GM23248 (cell line): Measurements from ENCODE around the gene STAMBP. TPM values are rescaled to one million over a fixed set of nuclear protein-coding genes. Genes with fewer than 3 reads are reported as not detected.

Experiments
- DNase-seq: peaks from one replicate; pipeline ENCODE4 v3.0.0-alpha.2; 2015
- H2AFZ ChIP-seq: fragments of 200-600 bp; sonication (generic); 2 replicates; pipeline ENCODE4 v1.6.1; 2016; ENCODE audit warnings: antibody characterized with exemption
- H3F3A ChIP-seq: fragments of 200-600 bp; sonication (generic); 2 replicates; pipeline ENCODE4 v1.6.1; 2016; ENCODE audit warnings: mild to moderate bottlenecking, antibody characterized with exemption, mixed run types; ENCODE audit not compliant: insufficient read depth
- H3K27ac ChIP-seq: fragments of 200-600 bp; sonication (generic); 2 replicates; pipeline ENCODE4 v1.5.1; 2016; ENCODE audit warnings: mild to moderate bottlenecking
- H3K27me3 ChIP-seq: fragments of 200-600 bp; sonication (generic); replicated peaks from 2 replicates; pipeline ENCODE4 v1.6.1; 2016; ENCODE audit warnings: mild to moderate bottlenecking; ENCODE audit not compliant: insufficient read depth
- H3K36me3 ChIP-seq: fragments of 200-600 bp; sonication (generic); 2 replicates; pipeline ENCODE4 v1.6.1; 2016; ENCODE audit warnings: low read depth, mild to moderate bottlenecking
- H3K4me1 ChIP-seq: fragments of 200-600 bp; sonication (generic); 2 replicates; pipeline ENCODE4 v1.6.1; 2016; ENCODE audit warnings: mild to moderate bottlenecking; ENCODE audit not compliant: insufficient read depth
- H3K4me2 ChIP-seq: fragments of 200-600 bp; sonication (generic); one replicate; pipeline ENCODE4 v1.6.1; 2016; ENCODE audit warnings: mild to moderate bottlenecking; ENCODE audit not compliant: unreplicated experiment
- H3K4me3 ChIP-seq: fragments of 200-600 bp; sonication (generic); 2 replicates; pipeline ENCODE4 v1.5.1; 2016; ENCODE audit warnings: mild to moderate bottlenecking
- H3K79me2 ChIP-seq: fragments of 200-600 bp; sonication (generic); 2 replicates; pipeline ENCODE4 v1.6.1; 2016; ENCODE audit warnings: mild to moderate bottlenecking; ENCODE audit not compliant: insufficient read depth
- H3K9ac ChIP-seq: fragments of 200-600 bp; sonication (generic); 2 replicates; pipeline ENCODE4 v1.6.1; 2016; ENCODE audit warnings: mild to moderate bottlenecking
- H3K9me2 ChIP-seq: fragments of 200-600 bp; sonication (generic); 2 replicates; pipeline ENCODE4 v1.6.1; 2016; ENCODE audit warnings: mixed run types, mild to moderate bottlenecking, moderate library complexity; ENCODE audit not compliant: insufficient read depth
- H3K9me3 ChIP-seq: fragments of 200-600 bp; sonication (generic); one replicate; pipeline ENCODE4 v1.6.1; 2017; ENCODE audit warnings: low read depth
- H4K20me1 ChIP-seq: fragments of 200-600 bp; sonication (generic); 2 replicates; pipeline ENCODE4 v1.6.0; 2016; ENCODE audit not compliant: insufficient read depth
- EZH2 ChIP-seq: fragments of 200-600 bp; sonication (generic); IDR thresholded peaks from 2 replicates; pipeline ENCODE4 v1.6.1; 2018; ENCODE audit warnings: antibody characterized with exemption, mild to moderate bottlenecking; ENCODE audit not compliant: insufficient read depth, poor library complexity, severe bottlenecking
- EZH2phosphoT487 ChIP-seq: fragments of 200-600 bp; sonication (generic); IDR thresholded peaks from 2 replicates; pipeline ENCODE4 v1.6.1; 2018; ENCODE audit warnings: antibody characterized with exemption, moderate library complexity, mild to moderate bottlenecking, low read depth; ENCODE audit not compliant: insufficient read depth
- WGBS, 2 experiments: methylation state at CpG; one replicate each; pipeline ENCODE4 v1.1.6; 2015 to 2017; ENCODE audit warnings: low lambda C conversion rate in 2 of 2, low coverage in 1 of 2; ENCODE audit errors: missing lambda C conversion rate in 2 of 2; 5-methylcytosine and 5-hydroxymethylcytosine counted together
- in situ Hi-C: fragments of 300-500 bp; cut with MboI; formaldehyde crosslinking; loops from 2 replicates; pipeline ENCODE4 v1.15.0; 2020
- polyA plus RNA-seq: library from polyadenylated mRNA; unstranded; fragments of >200 nt; fragmentation: Nextera tagmentation; extraction: Ambion mirVana; gene quantifications from 2 replicates; pipeline ENCODE4 v1.2.1, GENCODE V29; 2016
- total RNA-seq: library from RNA; depleted of rRNA; stranded (reverse); fragments of >200 nt; shearing (Covaris generic); gene quantifications from 2 replicates; pipeline ENCODE4 v1.2.3, GENCODE V29; 2014; rRNA removed

The STAMBP gene
- total and polyA plus RNA-seq, 2 experiments from 2014 or later = 24.4 to 35.9 TPM

DNA sequence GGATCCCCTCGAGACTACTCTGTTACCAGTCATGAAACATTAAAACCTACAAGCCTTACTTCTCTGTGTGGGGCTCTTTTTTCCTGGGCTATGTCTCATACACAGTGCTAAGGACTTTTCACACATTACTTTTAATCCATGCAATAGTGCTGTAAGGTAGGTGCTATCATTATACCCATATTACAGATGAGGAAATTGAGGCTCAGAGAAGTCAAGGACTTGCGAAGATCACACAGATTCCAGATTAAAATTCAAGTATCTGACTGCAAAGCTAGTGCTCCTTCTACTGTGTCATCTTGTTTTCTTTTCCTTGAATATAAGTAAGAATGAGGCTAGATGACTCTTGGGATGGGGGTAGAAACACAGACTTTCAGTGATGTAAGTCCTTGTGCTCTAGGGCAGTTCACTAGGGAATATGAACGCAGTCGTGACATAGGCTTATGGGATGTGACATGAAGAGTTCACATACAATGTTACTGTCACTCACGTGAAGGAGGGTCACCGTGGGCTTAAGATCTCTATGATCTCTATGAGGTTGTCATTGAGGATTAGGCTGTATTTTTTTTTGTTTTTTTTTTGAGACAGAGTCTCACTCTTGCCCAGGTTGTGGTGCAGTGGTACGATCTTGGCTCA lies 91.0 kb downstream of the STAMBP start:
- Histone ChIP-seq H3K4me2 (no peak overlapping the region), H4K20me1 (no peaks in the 10 kb centered on the region), H3K79me2 (no peaks in the 10 kb centered on the region), H3K9me3 (no peaks in the 10 kb centered on the region), H3F3A (no peaks in the 10 kb centered on the region), H3K4me1 (no peaks in the 10 kb centered on the region), H3K9me2 (no peaks in the 10 kb centered on the region), H2AFZ (no peak overlapping the region), H3K36me3 (no peaks in the 10 kb centered on the region), H3K27me3 (peaks cover 49% of the 10 kb centered on the region), H3K9ac (no peak overlapping the region), H3K27ac (no peak overlapping the region), H3K4me3 (no peak overlapping the region)
- in situ Hi-C loops = no loop called here
- TF ChIP-seq EZH2 = no peak
- TF ChIP-seq EZH2phosphoT487 = no peak
- WGBS, 2 experiments = 80 to 83% methylated on average over 7 of the region's 7 CpGs
- no peak for DNase-seq

DNA sequence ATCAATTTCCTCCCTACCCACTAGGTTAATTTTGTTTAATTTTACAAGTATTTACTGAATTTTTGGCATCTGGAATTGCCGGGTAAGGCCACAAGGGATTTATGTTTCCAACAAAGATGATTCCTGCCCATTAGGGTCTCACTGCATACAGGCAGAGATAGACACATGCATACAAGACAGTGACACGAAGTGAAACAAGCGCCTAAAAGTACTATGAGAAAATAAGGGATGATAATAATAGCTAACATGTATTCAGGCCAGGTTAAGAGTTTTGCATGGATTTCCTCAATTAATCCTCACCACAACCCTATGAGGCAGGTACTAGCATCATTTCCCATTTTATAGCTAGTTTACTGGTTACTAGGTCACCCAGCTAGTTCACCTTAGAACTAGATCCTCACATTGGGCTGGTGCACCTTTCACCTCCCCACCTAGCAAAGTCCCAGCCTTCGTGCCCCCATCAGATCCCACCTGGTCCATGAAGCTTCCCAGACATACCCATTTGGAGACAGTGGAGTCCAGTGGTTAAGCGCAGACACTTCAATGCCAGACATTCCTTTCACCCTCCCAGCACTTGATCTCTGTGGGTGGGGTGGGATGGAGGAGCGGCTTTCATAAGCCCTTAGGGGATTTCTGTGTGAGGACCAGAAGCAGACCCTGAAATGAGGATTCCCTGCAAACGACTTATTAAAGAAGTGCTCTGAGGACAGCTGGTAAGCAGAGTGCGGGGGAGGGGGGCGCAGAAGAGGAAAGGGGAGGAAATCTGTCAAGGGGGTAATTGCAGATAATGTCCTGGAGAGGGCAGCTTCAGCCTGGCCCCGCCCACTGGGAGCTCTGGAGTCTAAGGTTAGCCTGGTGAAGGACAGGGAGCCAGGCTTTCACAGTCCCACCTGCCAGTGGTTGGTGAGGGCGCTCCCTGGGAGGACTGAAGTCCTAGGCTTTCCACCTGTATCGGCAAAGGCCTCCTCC lies 92.1 kb downstream of the STAMBP start:
- Histone ChIP-seq H3K27ac (no peak overlapping the region), H3K36me3 (no peaks in the 10 kb centered on the region), H2AFZ (no peak overlapping the region), H3K4me3 (no peak overlapping the region), H3K9ac (no peak overlapping the region), H3K9me2 (no peaks in the 10 kb centered on the region), H3F3A (no peaks in the 10 kb centered on the region), H3K4me2 (no peak overlapping the region), H3K79me2 (no peaks in the 10 kb centered on the region), H4K20me1 (no peaks in the 10 kb centered on the region), H3K9me3 (no peaks in the 10 kb centered on the region), H3K4me1 (no peaks in the 10 kb centered on the region; the same call in 1 of the 2 replicates), H3K27me3 (peaks cover 46% of the 10 kb centered on the region)
- DNase-seq = peak; percentile 45
- 50 to 52% methylated on average over 12 of the region's 12 CpGs for WGBS, 2 experiments
- TF ChIP-seq EZH2phosphoT487 = no peak
- TF ChIP-seq EZH2 = no peak
- in situ Hi-C loops = no loop called here

DNA sequence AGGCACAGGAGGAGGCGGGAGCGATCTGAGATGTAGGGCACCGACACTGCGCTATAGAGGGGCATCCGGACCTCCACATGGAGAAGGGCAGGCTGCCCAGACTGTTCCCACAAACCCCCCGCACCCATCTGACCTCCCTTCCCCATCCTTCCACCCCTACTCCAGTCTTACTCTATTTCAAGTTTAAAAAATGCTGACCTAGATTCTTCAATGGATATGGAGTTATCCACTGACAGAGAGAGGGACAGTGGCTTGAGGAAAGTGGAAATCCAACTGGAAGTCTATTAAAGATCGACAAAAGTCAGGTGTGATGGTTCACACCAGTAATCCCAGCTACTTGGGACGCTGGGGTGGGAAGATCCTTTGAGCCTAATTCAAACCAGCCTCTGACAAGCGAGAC lies 92.8 kb downstream of the STAMBP start:
- TF ChIP-seq EZH2phosphoT487 (no peak), EZH2 (no peak)
- Histone ChIP-seq H4K20me1 (no peaks in the 10 kb centered on the region), H3K36me3 (no peaks in the 10 kb centered on the region), H3K9me3 (no peaks in the 10 kb centered on the region), H3K9me2 (no peaks in the 10 kb centered on the region), H3K4me3 (no peak overlapping the region), H3K79me2 (no peaks in the 10 kb centered on the region), H3K4me1 (no peaks in the 10 kb centered on the region; the same call in 1 of the 2 replicates), H3K9ac (no peak overlapping the region), H2AFZ (no peak overlapping the region), H3F3A (no peaks in the 10 kb centered on the region), H3K27me3 (peaks cover 39% of the 10 kb centered on the region), H3K4me2 (no peak overlapping the region), H3K27ac (no peak overlapping the region)
- in situ Hi-C loops = no loop called here
- DNase-seq = no peak
- 70 to 74% methylated on average over 9 of the region's 9 CpGs for WGBS, 2 experiments

DNA sequence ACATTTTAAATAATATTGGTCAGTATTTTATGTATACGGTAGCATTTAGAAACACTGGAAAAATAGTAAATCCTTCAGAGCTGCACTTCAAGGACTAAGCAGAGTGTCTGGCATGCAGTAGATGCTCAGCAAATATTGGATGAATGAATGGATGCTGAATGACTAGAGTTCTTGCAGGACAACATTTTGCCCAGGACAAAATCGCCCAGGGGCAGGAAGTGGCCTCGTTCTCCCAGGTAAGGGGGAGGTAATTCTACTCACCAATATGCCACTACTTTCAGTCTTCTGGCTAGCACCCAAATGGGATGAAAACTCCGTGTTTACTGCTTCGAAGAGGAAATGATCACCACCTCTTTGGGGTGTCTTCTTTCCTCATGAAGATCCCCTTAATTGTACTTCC lies 93.9 kb downstream of the STAMBP start:
- H3K4me3 ChIP-seq = no peak overlapping the region
- H3F3A ChIP-seq = no peaks in the 10 kb centered on the region
- H2AFZ ChIP-seq = no peak overlapping the region
- no peaks in the 10 kb centered on the region for H4K20me1 ChIP-seq
- peaks cover 9% of the 10 kb centered on the region for H3K79me2 ChIP-seq
- no peaks in the 10 kb centered on the region for H3K36me3 ChIP-seq
- no peak overlapping the region for H3K9ac ChIP-seq
- H3K4me1 ChIP-seq = peaks cover 3% of the 10 kb centered on the region
- H3K27ac ChIP-seq = no peak overlapping the region
- WGBS, 2 experiments = 33 to 34% methylated on average over 5 of the region's 5 CpGs
- no peak for DNase-seq
- H3K9me2 ChIP-seq = no peaks in the 10 kb centered on the region
- TF ChIP-seq EZH2 (no peak), EZH2phosphoT487 (no peak)
- no peaks in the 10 kb centered on the region for H3K9me3 ChIP-seq
- H3K27me3 ChIP-seq = peaks cover 28% of the 10 kb centered on the region
- in situ Hi-C loops = no loop called here
- no peak overlapping the region for H3K4me2 ChIP-seq

Other genes starting within 250 kb of the STAMBP start
- gene NAT8, start 186.5 kb upstream of the STAMBP start, total RNA-seq = not detected in 2 replicates
- gene NAT8, start 186.5 kb upstream of the STAMBP start, polyA plus RNA-seq = not detected in 2 replicates
- gene TPRKB, start 91.6 kb upstream of the STAMBP start, total RNA-seq = 20.1 and 24.4 TPM in 2 replicates
- gene TPRKB, start 91.6 kb upstream of the STAMBP start, polyA plus RNA-seq = 57.2 and 59.6 TPM in 2 replicates
- 37.3 and 58.3 TPM in 2 replicates for gene DUSP11, start 48.9 kb upstream of the STAMBP start, total RNA-seq
- 56.0 and 60.2 TPM in 2 replicates for gene DUSP11, start 48.9 kb upstream of the STAMBP start, polyA plus RNA-seq
- not detected in 2 replicates for gene C2orf78, start 44.8 kb upstream of the STAMBP start, total RNA-seq
- not detected in 2 replicates for gene C2orf78, start 44.8 kb upstream of the STAMBP start, polyA plus RNA-seq
- gene ACTG2, start 64.0 kb downstream of the STAMBP start, total RNA-seq = not detected in 2 replicates
- gene ACTG2, start 64.0 kb downstream of the STAMBP start, polyA plus RNA-seq = not detected in 2 replicates
- 50.9 and 59.2 TPM in 2 replicates for gene DGUOK, start 97.9 kb downstream of the STAMBP start, total RNA-seq
- 116 and 126 TPM in 2 replicates for gene DGUOK, start 97.9 kb downstream of the STAMBP start, polyA plus RNA-seq
- gene TET3, start 155.9 kb downstream of the STAMBP start, total RNA-seq = 2.9 and 4.3 TPM in 2 replicates
- gene TET3, start 155.9 kb downstream of the STAMBP start, polyA plus RNA-seq = 1.3 TPM in 2 replicates